LHCN-M2 (cell line): Measurements from ENCODE around the gene KIF16B. TPM values are rescaled to one million over a fixed set of nuclear protein-coding genes. Genes with fewer than 3 reads are reported as not detected.
"Not testable (repeated sequence)": the region's sequence is repeated elsewhere in the genome, so short reads cannot be mapped to it uniquely, and the experiment has no call there.

Experiments used
- DNase-seq: peaks from one replicate; pipeline ENCODE4 v3.0.0-alpha.2; 2012; ENCODE audit warnings: low read depth
- total RNA-seq: library from RNA; depleted of rRNA; stranded (reverse); fragments of >200 nt; gene quantifications from 2 replicates; pipeline ENCODE4 v1.2.3, GENCODE V29; 2014

KIF16B gene
- total RNA-seq, 1 experiment from 2014 or later, result 8.6 TPM

DNA sequence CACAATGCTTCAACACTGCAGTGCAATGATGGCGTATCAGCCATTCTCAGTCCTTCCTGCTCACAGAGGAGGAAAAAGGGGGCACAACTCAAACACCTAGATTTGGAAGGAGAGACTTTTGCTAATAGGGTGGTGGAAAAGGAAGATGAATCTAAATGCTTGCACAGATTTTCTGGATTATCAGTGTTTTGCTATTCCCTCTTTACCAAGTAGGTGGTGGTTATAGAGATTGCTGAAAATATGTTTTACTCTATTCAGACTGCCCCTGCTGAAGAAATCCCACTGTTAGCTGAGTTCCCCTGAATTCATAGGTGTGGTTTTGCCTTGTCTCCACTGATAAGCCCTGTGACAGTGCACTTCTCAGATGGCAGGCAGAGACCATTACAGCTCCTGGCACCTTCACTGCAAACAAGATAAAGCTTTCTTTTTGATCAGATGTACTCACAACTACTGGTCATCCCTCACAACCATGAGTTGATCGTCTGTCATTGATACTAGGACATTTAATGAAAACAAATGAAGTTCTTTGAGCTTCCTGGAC, 311.4 kb downstream of the KIF16B start:
- DNase-seq, result no peak

DNA sequence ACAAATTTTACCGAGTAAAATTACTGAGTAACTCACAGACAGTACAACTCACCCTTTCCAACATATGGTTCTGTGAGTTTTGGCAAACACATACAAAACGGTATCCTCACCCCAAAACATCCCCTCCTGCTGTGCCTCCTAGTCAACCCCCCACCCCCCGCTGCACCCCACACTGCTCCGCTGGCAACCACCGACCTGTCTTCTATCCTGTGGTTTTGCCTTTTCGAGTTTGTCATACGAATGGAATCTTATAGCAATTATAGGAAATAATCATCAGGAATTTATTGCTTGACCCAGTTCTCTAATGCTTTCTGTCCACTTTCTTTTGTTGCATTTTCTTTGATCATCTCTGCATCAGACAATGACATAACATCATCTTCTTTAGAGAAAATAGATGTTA, 312.3 kb downstream of the KIF16B start:
- no peak for DNase-seq

DNA sequence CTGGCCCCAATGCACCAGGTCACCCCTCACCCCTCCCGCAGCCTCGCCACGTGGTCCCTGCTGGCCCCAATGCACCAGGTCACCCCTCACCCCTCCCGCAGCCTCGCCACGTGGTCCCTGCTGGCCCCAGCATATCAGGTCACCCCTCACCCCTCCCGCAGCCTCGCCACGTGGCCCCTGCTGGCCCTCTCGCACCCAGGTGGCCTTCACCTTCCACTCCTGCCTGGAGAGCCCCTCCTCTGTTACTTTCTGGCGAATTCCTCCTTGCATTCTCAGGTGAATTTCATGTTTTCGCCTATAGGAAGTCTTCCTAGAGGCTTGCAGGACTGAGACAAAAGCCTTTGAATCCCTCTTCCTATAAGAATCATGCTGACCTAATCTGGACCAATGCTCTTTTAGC, 313.1 kb downstream of the KIF16B start:
- DNase-seq, result not testable (repeated sequence)

DNA sequence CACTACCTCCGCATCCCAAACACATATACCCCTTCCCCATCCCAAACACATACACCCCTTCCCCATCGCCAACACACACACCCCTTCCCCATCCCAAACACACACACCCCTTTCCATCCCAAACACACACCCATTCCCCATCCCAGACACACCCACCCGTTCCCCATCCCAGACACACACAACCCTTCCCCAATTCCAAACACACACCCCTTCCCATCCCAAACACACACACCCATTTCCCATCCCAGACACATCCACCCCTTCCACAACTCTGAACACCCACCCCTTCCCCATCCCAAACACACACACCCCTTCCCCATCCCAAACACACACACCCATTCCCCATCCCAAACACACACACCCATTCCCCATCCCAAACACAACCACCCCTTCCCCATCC, 314.5 kb downstream of the KIF16B start:
- DNase-seq, result no peak

DNA sequence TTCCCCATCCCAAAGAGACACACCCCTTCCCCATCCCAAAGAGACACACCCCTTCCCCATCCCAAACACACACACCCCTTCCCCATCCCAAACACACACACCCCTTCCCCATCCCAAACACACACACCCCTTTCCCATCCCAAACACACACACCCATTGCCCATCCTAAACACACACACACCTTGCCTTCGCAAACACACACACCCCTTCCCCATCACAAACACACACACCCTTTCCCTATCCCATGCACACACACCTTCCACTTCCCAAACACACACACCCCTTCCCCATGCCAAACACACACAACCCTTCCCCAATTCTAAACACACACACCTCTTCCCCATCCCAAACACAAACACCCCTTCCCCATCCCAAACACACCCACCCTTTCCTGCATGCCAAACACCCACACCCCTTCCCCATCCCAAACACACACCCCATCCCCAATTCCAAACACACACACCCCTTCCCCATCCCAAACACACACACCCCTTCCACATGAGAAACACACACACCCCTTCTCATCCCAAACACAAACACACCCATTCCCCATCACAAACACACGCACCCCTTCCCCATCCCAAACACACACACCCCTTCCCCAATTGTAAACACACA, 315.3 kb downstream of the KIF16B start:
- no peak for DNase-seq

DNA sequence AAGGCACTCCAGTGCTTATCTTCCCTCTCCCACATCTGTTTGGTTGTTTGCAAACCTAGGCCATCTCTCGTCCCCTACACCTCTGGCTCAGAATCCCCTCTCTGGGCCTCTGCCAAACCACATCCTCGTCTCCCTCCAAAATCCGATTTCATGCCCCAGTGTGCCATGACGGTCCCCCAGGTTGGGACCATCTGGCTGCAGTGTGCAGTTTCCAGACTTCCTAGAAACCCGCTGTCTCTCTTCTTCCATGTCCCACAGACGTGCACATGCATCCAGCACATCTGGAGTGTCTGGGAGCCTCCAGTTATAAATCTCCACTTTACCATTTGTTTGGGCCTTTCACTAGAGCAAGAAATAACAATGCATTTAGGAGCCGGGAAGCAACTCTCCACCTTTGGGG, 316.2 kb downstream of the KIF16B start:
- no peak for DNase-seq

DNA sequence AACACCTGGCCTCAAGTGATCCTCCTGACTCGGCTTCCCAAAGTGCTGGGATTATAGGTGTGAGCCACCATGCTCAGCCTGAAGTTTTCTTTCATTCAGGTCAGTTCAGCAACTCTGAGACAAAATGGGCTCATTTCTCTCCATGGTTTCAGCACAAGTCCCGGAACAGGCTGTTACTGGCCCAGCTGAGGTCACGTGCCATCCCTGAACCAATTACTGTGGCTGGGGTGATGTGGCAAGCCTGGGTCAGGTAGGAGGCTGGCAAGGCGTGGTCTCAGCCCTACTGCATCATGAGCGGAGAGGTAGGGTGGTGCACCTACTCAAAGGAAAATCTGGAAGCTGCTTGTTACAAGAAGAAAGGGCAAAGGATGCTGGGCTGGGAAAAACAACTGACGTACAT, 326.4 kb downstream of the KIF16B start:
- DNase-seq, result no peak

DNA sequence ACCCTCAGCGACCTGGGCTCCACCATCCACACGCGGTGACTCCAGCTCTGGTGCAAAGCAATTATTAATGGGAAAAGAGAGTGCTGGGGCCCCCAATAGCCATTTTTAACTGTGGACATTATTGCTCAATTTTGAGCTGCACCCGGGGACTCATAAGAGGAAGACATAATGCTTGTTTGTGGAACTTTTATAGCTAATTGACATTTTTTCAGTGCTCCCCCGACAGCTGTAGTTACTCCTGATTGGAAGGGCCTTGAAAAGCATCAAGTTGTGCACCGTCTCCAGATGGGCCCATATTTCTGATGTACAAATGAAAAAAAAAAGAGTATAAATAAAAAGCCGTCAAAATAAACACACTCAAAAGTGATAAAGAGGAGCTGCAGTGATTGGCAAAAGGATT, 327.0 kb downstream of the KIF16B start:
- DNase-seq, result no peak

DNA sequence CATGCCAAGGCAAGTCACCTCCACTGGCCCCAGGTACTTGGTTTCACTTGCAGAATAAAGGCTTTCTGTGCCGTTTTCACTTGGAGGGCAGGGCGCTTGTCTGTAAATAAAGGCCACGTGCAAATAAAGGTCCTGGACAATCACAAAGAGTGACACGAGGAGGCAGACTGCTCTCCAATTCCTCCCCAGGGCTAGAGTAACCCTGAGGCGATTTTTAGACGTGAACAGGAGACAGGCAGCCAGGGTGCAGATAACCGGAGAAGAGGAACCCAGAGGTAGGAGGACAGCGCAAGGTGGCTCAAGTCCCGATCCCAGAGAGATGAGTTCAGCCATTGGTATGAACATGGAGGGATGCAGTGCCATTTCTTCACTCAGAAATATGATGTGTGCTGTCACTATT, 327.4 kb downstream of the KIF16B start:
- no peak for DNase-seq

DNA sequence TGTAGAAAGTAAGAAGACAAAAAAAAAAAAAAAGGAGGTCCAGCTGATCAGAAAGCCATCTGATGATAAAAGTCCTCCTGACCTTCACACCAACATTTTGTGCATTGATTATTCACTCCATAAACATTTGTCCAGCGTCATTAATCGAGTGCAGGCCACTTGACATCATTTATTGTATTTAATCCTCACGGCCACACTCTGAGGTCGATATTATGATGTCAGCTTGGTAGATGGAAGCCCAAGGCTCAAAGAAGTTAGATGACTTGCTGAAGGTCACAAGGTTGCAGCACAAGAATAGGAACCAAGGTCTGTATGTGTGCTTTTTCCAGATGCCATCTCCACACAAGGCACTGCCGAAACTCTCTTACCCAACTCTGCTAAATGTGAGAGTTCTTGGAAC, 328.4 kb downstream of the KIF16B start:
- no peak for DNase-seq

DNA sequence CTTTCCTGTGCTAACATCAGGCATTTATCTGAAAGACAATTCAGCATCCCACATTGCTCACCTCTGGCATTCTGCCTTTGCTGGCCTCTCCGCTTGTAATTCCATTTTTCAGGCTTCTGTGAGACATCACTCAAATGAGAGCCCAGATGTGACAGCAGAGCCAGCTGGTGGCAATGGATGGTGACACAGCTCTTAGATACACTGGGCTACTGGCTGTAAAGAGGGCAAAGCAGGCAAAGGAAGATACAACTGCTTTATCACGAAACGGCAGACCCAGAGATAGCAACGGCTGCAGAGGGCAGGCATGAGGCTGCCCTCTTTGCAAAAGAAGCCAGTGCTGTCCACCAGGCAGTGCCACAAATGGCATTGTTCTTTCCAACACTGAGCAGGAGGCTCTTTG, 329.8 kb downstream of the KIF16B start:
- DNase-seq, result peak; percentile 7

DNA sequence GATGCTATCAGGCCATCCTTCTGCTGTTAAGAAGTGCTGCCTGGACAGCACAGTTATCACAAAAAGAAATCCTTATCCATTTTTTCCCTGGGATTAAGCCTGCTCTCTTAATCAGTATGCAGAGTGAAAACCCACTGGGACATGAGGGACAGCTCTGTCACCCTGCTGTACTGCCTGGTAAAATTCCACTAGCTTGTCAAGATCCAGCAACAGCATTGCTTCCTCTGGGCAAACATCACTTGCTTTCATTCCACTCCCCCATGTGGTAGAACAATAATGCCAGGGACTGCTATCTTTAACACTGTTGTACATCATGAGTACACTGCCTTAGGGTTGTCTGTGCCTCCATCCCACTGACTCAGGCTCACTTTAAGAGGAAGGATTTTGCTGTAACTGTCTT, 331.3 kb downstream of the KIF16B start:
- DNase-seq, result peak; percentile 32

DNA sequence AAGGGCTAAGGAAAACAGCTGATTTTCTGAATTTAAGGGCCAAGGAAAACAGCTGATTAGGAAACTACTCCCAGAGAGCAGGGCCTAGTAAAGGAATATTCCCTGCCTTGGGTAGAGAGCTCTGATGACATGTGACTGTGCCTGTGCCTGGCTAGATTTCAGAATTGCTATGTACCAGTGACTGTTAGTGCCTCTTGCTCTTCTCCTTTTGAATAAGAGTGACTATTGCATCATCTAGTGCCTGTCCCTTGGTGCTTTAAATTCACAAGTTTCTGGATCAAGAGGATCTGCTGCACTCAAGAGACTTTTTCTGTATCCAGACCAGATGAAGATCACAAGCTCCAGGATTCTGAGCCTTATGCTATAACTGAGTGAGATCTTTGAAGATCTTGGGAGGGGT, 332.9 kb downstream of the KIF16B start:
- DNase-seq, result no peak

DNA sequence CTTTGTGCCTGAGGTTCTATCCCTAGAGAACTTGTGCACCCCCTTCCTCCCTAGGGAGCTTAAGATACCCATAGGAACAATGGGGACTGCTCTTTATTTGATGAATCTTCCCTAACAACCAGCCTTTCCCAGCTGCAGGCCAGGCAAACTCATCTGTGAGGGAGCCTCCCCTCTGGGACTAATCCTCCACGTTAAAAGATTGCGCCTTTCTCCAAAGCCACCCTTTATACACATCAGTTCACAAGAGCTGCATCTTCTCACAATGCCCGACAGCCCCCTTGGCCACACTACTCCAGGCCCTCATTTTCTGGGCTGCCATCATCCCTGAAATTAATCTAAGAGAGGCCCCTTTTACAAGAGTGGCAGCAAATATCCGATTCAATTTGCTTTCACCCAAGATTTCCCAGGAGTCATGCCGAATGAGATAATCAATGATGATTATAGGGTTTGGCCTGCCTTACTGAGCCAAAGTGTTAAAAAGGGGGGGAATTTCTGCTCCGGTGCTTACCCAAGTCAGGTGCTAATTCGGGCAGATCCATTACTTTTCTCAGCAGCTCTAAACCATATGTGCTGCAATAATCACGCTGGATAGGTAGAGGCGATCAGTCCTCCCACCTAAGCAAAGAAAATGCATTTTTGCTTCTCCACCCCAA, 336.5 kb downstream of the KIF16B start:
- DNase-seq, result no peak

DNA sequence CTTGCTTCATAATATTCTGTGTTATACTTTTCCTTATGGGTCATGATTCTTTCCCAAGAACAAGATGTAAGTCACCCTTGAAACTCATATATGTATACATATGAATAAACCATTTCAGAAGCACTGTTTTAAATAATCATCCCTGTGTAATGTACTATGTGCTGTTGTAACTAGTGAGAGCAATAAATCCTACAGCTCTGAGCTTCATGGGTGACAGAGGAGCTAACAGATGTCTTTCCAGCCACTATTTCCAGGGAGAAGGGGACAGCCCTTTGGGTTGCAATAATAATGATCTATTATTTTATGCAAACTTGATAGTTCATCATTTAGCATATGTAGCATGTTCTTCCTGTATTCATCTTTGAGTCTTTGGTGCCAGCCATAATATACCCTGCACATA, 342.8 kb downstream of the KIF16B start:
- DNase-seq, result no peak

DNA sequence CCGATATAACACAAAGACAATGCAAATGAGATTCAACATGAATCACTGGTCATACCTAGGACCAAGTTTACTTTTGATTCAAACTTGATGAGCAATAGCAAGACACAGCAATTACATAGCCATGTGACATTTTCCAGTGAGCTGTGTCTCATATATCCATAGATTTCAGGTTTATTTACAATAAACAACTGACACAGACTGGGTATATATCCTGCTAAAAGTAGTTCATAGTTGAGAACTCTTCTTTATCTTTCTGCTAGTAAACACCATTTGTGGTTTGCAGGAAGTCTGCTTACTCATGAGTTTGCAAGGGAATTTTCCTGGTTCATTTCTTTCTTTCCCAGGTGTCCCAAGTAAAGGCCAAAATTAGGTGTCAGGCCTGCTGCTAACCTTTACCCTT, 343.4 kb downstream of the KIF16B start:
- DNase-seq, result no peak

DNA sequence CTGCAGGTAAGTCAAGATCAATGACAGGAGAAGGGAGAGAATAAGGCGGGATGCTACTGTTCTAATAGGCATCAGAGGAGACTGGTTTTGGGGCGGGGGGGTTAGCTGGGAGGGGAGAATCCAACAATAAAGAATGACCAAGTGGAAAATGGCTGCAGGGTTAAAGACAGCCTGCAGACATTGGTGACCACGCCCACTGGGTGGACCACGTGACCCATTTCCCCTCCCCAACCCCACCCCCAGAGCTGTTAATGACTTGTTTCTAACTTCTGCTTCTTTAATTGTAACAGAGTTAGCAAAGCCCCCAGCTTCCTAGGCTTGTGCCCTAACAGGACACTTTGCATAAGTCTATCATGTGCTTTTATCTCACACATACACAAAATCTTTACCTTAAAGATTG, 344.5 kb downstream of the KIF16B start:
- DNase-seq, result no peak

DNA sequence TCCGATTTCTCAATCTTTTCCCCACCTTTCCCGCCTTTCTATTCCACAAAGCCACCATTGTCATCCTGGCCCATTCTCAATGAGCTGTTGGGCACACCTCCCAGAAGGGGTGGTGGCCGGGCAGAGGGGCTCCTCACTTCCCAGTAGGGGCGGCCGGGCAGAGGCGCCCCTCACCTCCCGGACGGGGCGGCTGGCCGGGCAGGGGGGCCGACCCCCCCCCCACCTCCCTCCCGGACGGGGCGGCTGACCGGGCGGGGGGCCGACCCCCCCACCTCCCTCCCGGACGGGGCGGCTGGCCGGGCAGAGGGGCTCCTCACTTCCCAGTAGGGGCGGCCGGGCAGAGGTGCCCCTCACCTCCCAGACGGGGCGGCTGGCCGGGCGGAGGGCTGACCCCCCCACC, 346.3 kb downstream of the KIF16B start:
- not testable (repeated sequence) for DNase-seq

DNA sequence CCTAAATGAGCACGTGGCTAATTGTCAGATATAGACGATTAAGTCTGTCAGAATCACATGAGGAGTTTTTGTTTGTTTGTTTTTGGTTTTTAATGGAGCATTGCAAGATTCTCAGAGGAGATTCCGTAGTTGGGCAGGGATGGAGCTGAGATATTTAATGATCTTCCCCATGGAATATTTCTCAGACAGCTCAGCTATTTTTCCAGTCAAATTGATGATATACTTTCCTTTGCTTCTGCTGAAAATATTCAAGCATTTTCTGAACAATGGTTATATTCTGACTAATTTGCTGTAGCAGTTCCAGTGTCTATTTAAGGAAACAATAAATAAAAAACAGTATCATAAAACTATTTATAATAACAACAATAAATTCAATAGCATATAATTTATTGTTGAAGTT, 348.4 kb downstream of the KIF16B start:
- DNase-seq, result no peak

DNA sequence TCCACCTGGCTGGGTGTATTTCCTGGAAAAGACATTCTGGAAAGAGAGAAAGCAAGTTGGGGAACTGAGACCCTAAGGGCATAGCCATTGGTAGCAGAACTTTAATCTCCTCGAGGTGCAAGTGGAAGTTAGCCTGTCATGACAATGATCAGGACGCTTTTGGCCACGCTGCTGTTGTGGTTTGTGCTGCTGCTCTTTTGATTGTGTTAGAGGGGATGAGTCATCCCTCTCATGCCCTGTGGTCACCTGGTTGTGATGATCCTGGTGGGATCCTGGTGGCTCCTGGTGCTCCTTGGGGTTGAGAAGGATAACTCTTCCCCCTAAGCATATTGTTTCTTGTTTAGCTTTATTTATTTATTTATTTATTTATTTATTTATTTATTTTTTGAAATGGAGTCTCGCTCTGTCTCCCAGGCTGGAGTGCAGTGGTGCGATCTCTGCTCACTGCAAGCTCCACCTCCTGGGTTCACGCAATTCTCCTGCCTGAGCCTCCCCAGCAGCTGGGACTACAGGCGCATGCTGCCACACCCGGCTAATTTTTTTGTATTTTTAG, 350.3 kb downstream of the KIF16B start:
- peak; percentile 23 for DNase-seq
